Lower leg skin (tissue), 3 donors: ENCODE results near the gene GKN2.

ENCODE experiments used
- POLR2A ChIP-seq, 2 donors: fragments of 450-650 bp; IDR thresholded peaks; one replicate each; pipeline ENCODE4 v1.6.1; 2016 to 2017; ENCODE audit warnings: antibody characterized with exemption in 2 of 2, mild to moderate bottlenecking in 1 of 2, moderate library complexity in 1 of 2
- TF ChIP-seq, protein P1 (sequence below), 3 donors: fragments of 450-650 bp; IDR thresholded peaks; one replicate each; pipeline ENCODE4 v1.5.1; 2016; ENCODE audit warnings: antibody characterized with exemption in 3 of 3, mild to moderate bottlenecking in 3 of 3, moderate library complexity in 2 of 3

GRCh38 chr2:68959001-68959400 lies 6.3 kb upstream of the GKN2 start:
- TF ChIP-seq, protein P1, sequence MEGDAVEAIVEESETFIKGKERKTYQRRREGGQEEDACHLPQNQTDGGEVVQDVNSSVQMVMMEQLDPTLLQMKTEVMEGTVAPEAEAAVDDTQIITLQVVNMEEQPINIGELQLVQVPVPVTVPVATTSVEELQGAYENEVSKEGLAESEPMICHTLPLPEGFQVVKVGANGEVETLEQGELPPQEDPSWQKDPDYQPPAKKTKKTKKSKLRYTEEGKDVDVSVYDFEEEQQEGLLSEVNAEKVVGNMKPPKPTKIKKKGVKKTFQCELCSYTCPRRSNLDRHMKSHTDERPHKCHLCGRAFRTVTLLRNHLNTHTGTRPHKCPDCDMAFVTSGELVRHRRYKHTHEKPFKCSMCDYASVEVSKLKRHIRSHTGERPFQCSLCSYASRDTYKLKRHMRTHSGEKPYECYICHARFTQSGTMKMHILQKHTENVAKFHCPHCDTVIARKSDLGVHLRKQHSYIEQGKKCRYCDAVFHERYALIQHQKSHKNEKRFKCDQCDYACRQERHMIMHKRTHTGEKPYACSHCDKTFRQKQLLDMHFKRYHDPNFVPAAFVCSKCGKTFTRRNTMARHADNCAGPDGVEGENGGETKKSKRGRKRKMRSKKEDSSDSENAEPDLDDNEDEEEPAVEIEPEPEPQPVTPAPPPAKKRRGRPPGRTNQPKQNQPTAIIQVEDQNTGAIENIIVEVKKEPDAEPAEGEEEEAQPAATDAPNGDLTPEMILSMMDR (IDR thresholded peaks at IDR 0.05), result no peak
- no peak for TF ChIP-seq POLR2A (IDR thresholded peaks at IDR 0.05)
